ENCODE measurements around the gene WAC. TPM values are rescaled to one million over a fixed set of nuclear protein-coding genes. Genes with fewer than 3 reads are reported as not detected.
"Not testable (repeated sequence)": the region's sequence is repeated elsewhere in the genome, so short reads cannot be mapped to it uniquely, and the experiment has no call there.

WAC gene
- polyA plus RNA-seq, 1 donor from 2014 or later = 63.9 TPM

GRCh38 chr10:28520346-28520745 is 12.6 kb upstream of the WAC start:
- Histone ChIP-seq H2AFZ (ENCODE audit: low read depth, low read length) (no peak overlapping the region), H3K4me3 (ENCODE audit: low read length) (no peak overlapping the region), H3K27me3 (ENCODE audit: insufficient read depth, low read depth, low read length) (no peaks in the 10 kb centered on the region), H3K9me3 (ENCODE audit: low read length) (no peaks in the 10 kb centered on the region), H3K36me3 (ENCODE audit: insufficient read depth, low read length) (peaks cover 7% of the 10 kb centered on the region), H3K27ac (ENCODE audit: low read length) (no peak overlapping the region), H4K20me1 (ENCODE audit: insufficient read depth) (no peaks in the 10 kb centered on the region), H3K79me2 (replicated peaks; ENCODE audit: insufficient read depth, low read length) (no peaks in the 10 kb centered on the region), H3K4me2 (ENCODE audit: low read length) (no peak overlapping the region), H3K9ac (ENCODE audit: low read length) (no peak overlapping the region), H3F3A (ENCODE audit: insufficient read depth, low read length, poor library complexity, severe bottlenecking) (no peaks in the 10 kb centered on the region), H3K9me2 (ENCODE audit: insufficient read depth, low read length) (no peaks in the 10 kb centered on the region)
- TF ChIP-seq, protein P1, sequence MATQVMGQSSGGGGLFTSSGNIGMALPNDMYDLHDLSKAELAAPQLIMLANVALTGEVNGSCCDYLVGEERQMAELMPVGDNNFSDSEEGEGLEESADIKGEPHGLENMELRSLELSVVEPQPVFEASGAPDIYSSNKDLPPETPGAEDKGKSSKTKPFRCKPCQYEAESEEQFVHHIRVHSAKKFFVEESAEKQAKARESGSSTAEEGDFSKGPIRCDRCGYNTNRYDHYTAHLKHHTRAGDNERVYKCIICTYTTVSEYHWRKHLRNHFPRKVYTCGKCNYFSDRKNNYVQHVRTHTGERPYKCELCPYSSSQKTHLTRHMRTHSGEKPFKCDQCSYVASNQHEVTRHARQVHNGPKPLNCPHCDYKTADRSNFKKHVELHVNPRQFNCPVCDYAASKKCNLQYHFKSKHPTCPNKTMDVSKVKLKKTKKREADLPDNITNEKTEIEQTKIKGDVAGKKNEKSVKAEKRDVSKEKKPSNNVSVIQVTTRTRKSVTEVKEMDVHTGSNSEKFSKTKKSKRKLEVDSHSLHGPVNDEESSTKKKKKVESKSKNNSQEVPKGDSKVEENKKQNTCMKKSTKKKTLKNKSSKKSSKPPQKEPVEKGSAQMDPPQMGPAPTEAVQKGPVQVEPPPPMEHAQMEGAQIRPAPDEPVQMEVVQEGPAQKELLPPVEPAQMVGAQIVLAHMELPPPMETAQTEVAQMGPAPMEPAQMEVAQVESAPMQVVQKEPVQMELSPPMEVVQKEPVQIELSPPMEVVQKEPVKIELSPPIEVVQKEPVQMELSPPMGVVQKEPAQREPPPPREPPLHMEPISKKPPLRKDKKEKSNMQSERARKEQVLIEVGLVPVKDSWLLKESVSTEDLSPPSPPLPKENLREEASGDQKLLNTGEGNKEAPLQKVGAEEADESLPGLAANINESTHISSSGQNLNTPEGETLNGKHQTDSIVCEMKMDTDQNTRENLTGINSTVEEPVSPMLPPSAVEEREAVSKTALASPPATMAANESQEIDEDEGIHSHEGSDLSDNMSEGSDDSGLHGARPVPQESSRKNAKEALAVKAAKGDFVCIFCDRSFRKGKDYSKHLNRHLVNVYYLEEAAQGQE (IDR thresholded peaks at IDR 0.05; ENCODE audit: borderline replicate concordance) = no peak
- TF ChIP-seq CTCF (IDR thresholded peaks at IDR 0.05; ENCODE audit: poor library complexity, severe bottlenecking) = no peak

DNA sequence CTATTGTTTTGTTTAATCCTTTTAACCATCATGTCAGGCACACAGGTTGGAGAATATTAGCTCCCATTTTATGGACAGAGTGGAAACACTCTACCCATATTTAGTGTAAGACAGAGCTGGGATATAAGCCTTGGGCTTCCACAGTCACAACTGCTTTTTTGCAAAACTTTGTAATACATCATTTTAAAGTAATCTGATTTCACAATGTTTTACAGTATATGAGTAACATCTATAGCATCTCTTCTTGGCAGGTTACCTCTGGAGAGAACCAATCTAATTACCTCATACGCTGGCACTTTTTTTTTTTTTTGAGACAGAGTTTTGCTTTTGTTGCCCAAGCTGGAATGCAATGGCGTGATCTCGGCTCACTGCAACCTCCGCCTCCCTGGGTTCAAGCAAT is 12.1 kb upstream of the WAC start:
- not testable (repeated sequence) for H3K4me3 ChIP-seq (ENCODE audit: low read length); H4K20me1 ChIP-seq (ENCODE audit: insufficient read depth); H2AFZ ChIP-seq (ENCODE audit: low read depth, low read length); H3K9me3 ChIP-seq (ENCODE audit: low read length); H3K79me2 ChIP-seq (replicated peaks; ENCODE audit: insufficient read depth, low read length); H3K9ac ChIP-seq (ENCODE audit: low read length); H3K27me3 ChIP-seq (ENCODE audit: insufficient read depth, low read depth, low read length); H3K9me2 ChIP-seq (ENCODE audit: insufficient read depth, low read length); H3K36me3 ChIP-seq (ENCODE audit: insufficient read depth, low read length); H3K27ac ChIP-seq (ENCODE audit: low read length); H3K4me2 ChIP-seq (ENCODE audit: low read length); H3F3A ChIP-seq (ENCODE audit: insufficient read depth, low read length, poor library complexity, severe bottlenecking)

- not testable (repeated sequence) for H3K9me3 ChIP-seq (ENCODE audit: low read length)
Measured at GRCh38 chr10:28521961-28522360, 11.0 kb upstream of the WAC start.

GRCh38 chr10:28523725-28524252 is 9.1 kb upstream of the WAC start:
- H3K36me3 ChIP-seq (ENCODE audit: insufficient read depth, low read length) = peaks cover 7% of the 10 kb centered on the region
- H4K20me1 ChIP-seq (ENCODE audit: insufficient read depth) = no peaks in the 10 kb centered on the region
- no peak overlapping the region for H3K4me3 ChIP-seq (ENCODE audit: low read length)
- H3K9ac ChIP-seq (ENCODE audit: low read length) = no peak overlapping the region
- no peak overlapping the region for H2AFZ ChIP-seq (ENCODE audit: low read depth, low read length)
- H3K9me2 ChIP-seq (ENCODE audit: insufficient read depth, low read length) = no peaks in the 10 kb centered on the region
- peaks cover 2% of the 10 kb centered on the region for H3K79me2 ChIP-seq (replicated peaks; ENCODE audit: insufficient read depth, low read length)
- no peak overlapping the region for H3K27ac ChIP-seq (ENCODE audit: low read length)
- no peak for TF ChIP-seq EP300 (conservative IDR thresholded peaks at IDR 0.05; ENCODE audit: poor library complexity, severe bottlenecking)
- no peaks in the 10 kb centered on the region for H3K9me3 ChIP-seq (ENCODE audit: low read length)
- no peaks in the 10 kb centered on the region for H3K27me3 ChIP-seq (ENCODE audit: insufficient read depth, low read depth, low read length)
- no peaks in the 10 kb centered on the region for H3F3A ChIP-seq (ENCODE audit: insufficient read depth, low read length, poor library complexity, severe bottlenecking)
- no peak overlapping the region for H3K4me2 ChIP-seq (ENCODE audit: low read length)

More at GRCh38 chr10:28521961-28522360, 11.0 kb upstream of the WAC start:
- not testable (repeated sequence) for H3K27me3 ChIP-seq (ENCODE audit: insufficient read depth, low read depth, low read length); H2AFZ ChIP-seq (ENCODE audit: low read depth, low read length); H3K4me2 ChIP-seq (ENCODE audit: low read length); H3K79me2 ChIP-seq (replicated peaks; ENCODE audit: insufficient read depth, low read length); H3K27ac ChIP-seq (ENCODE audit: low read length); H4K20me1 ChIP-seq (ENCODE audit: insufficient read depth); H3K9me2 ChIP-seq (ENCODE audit: insufficient read depth, low read length); H3F3A ChIP-seq (ENCODE audit: insufficient read depth, low read length, poor library complexity, severe bottlenecking); H3K36me3 ChIP-seq (ENCODE audit: insufficient read depth, low read length); H3K4me3 ChIP-seq (ENCODE audit: low read length); H3K9ac ChIP-seq (ENCODE audit: low read length)
